Neural cell (in vitro differentiated cells): ENCODE measurements around the gene PRKAR1B. TPM values are rescaled to one million over a fixed set of nuclear protein-coding genes. Genes with fewer than 3 reads are reported as not detected.

Experiments
- H2AFZ ChIP-seq: fragments of 200-600, 300-800 bp; sonication (generic), shearing (Covaris generic); 2 replicates; pipeline ENCODE4 v1.6.0; 2014; ENCODE audit warnings: low read depth, mild to moderate bottlenecking, antibody characterized with exemption, low read length, moderate library complexity
- H3F3A ChIP-seq: fragments of 200-600 bp; shearing (Covaris generic); 2 replicates; pipeline ENCODE4 v1.6.1; 2016; ENCODE audit warnings: mild to moderate bottlenecking, moderate library complexity, mixed read lengths, antibody characterized with exemption, low read length; ENCODE audit not compliant: insufficient read depth, poor library complexity, severe bottlenecking
- H3K27ac ChIP-seq: fragments of 200-600, 300-800 bp; sonication (generic), shearing (Covaris generic); 2 replicates; pipeline ENCODE4 v1.5.1; 2014; ENCODE audit warnings: mild to moderate bottlenecking, low read length, moderate library complexity
- H3K27me3 ChIP-seq: fragments of 300-800, 200-600 bp; sonication (generic), shearing (Covaris generic); 2 replicates; pipeline ENCODE4 v1.6.0; 2014; ENCODE audit warnings: mild to moderate bottlenecking, low read depth, low read length, moderate library complexity; ENCODE audit not compliant: insufficient read depth
- H3K36me3 ChIP-seq: fragments of 300-800, 200-600 bp; sonication (generic), shearing (Covaris generic); 2 replicates; pipeline ENCODE4 v1.5.1; 2014; ENCODE audit warnings: mild to moderate bottlenecking, antibody characterized with exemption, low read length, moderate library complexity; ENCODE audit not compliant: insufficient read depth
- H3K4me2 ChIP-seq: fragments of 300-800, 200-600 bp; sonication (generic), shearing (Covaris generic); 2 replicates; pipeline ENCODE4 v1.6.0; 2014; ENCODE audit warnings: mild to moderate bottlenecking, low read length
- H3K4me3 ChIP-seq: fragments of 300-800, 200-600 bp; sonication (generic), shearing (Covaris generic); 2 replicates; pipeline ENCODE4 v1.5.1; 2014; ENCODE audit warnings: mild to moderate bottlenecking, low read length, moderate library complexity
- H3K79me2 ChIP-seq: fragments of 200-600 bp; shearing (Covaris generic); replicated peaks from 2 replicates; pipeline ENCODE4 v1.6.0; 2014; ENCODE audit warnings: mild to moderate bottlenecking, low read length, moderate library complexity; ENCODE audit not compliant: insufficient read depth
- H3K9ac ChIP-seq: fragments of 300-800, 200-600 bp; sonication (generic), shearing (Covaris generic); 2 replicates; pipeline ENCODE4 v1.6.1; 2016; ENCODE audit warnings: mild to moderate bottlenecking, low read length, mixed read lengths
- H3K9me2 ChIP-seq: fragments of 200-600 bp; shearing (Covaris generic); 2 replicates; pipeline ENCODE4 v1.6.1; 2016; ENCODE audit warnings: mild to moderate bottlenecking, low read length, mixed read lengths; ENCODE audit not compliant: insufficient read depth
- H3K9me3 ChIP-seq: fragments of 200-600, 300-800 bp; sonication (generic), shearing (Covaris generic); 2 replicates; pipeline ENCODE4 v1.6.1; 2016; ENCODE audit warnings: mild to moderate bottlenecking, mixed run types, low read length, moderate library complexity, mixed read lengths
- H4K20me1 ChIP-seq: fragments of 200-600 bp; shearing (Covaris generic); 2 replicates; pipeline ENCODE4 v1.6.1; 2016; ENCODE audit warnings: mild to moderate bottlenecking, mixed run types; ENCODE audit not compliant: insufficient read depth
- EP300 ChIP-seq: fragments of 450-650 bp; conservative IDR thresholded peaks from 2 replicates; pipeline ENCODE4 v1.6.1; 2014; ENCODE audit warnings: antibody characterized with exemption, mild to moderate bottlenecking, moderate library complexity; ENCODE audit not compliant: poor library complexity, severe bottlenecking
- EZH2 ChIP-seq: fragments of 200-600, 300-800 bp; shearing (Covaris generic), sonication (generic); IDR thresholded peaks from 2 replicates; pipeline ENCODE4 v1.6.1; 2014; ENCODE audit warnings: antibody characterized with exemption, low read length, borderline replicate concordance, mild to moderate bottlenecking; ENCODE audit not compliant: insufficient read depth, poor library complexity, severe bottlenecking
- MXI1 ChIP-seq: fragments of 450-650 bp; conservative IDR thresholded peaks from 2 replicates; pipeline ENCODE4 v1.6.1; 2014; ENCODE audit warnings: antibody characterized with exemption, mild to moderate bottlenecking; ENCODE audit not compliant: poor library complexity, severe bottlenecking
- POLR2AphosphoS5 ChIP-seq: IDR thresholded peaks from 2 replicates; pipeline ENCODE4 v1.6.1; 2012
- RAD21 ChIP-seq: fragments of 450-650 bp; conservative IDR thresholded peaks from 2 replicates; pipeline ENCODE4 v1.6.1; 2014; ENCODE audit warnings: antibody characterized with exemption, mild to moderate bottlenecking, moderate library complexity
- SMC3 ChIP-seq: fragments of 450-650 bp; conservative IDR thresholded peaks from 2 replicates; pipeline ENCODE4 v1.6.1; 2014; ENCODE audit warnings: antibody characterized with exemption, mild to moderate bottlenecking, moderate library complexity; ENCODE audit not compliant: poor library complexity
- TAF1 ChIP-seq: IDR thresholded peaks from 2 replicates; pipeline ENCODE4 v1.6.1; 2012; ENCODE audit warnings: low read depth
- polyA plus RNA-seq: library from polyadenylated mRNA; depleted of rRNA; stranded (reverse); fragments of >200 nt; gene quantifications from 2 replicates; pipeline ENCODE4 v1.2.3, GENCODE V29; 2014
- TF ChIP-seq, protein P1 (sequence below): fragments of 450-650 bp; IDR thresholded peaks from 2 replicates; pipeline ENCODE4 v1.5.1; 2014; ENCODE audit warnings: antibody characterized with exemption, mild to moderate bottlenecking, moderate library complexity; ENCODE audit not compliant: poor library complexity, severe bottlenecking
- TF ChIP-seq, protein P2 (sequence below): IDR thresholded peaks from 2 replicates; pipeline ENCODE4 v1.6.1; 2012; ENCODE audit warnings: borderline replicate concordance

Gene PRKAR1B
- polyA plus RNA-seq, 1 donor from 2014 or later, result 38.6 TPM

DNA sequence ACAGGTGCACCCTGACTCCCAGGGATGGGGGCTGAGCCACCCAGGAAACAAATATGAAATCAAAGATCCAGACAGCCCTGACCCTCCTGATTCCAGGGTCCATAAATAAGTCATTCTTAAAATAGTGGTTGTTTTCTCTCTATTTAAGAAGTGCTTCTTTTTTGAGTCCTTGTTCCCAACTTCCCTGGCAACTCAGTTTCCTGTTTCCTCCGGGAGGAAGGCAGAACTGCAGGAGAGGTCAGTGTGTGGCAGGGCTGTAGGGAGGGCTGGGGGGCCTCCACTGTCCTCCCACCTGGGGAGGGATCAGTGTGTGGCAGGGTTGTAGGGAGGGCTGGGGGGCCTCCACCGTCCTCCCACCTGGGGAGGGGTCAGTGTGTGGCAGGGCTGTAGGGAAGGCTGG is 118.7 kb downstream of the PRKAR1B start:
- Histone ChIP-seq H2AFZ (no peak overlapping the region), H3K27ac (no peak overlapping the region), H3F3A (no peaks in the 10 kb centered on the region), H4K20me1 (no peaks in the 10 kb centered on the region), H3K79me2 (no peaks in the 10 kb centered on the region), H3K36me3 (no peaks in the 10 kb centered on the region), H3K9ac (no peak overlapping the region), H3K4me2 (no peak overlapping the region), H3K9me2 (no peaks in the 10 kb centered on the region), H3K9me3 (no peaks in the 10 kb centered on the region), H3K27me3 (no peaks in the 10 kb centered on the region), H3K4me3 (no peak overlapping the region)
- no peak for TF ChIP-seq RAD21

DNA sequence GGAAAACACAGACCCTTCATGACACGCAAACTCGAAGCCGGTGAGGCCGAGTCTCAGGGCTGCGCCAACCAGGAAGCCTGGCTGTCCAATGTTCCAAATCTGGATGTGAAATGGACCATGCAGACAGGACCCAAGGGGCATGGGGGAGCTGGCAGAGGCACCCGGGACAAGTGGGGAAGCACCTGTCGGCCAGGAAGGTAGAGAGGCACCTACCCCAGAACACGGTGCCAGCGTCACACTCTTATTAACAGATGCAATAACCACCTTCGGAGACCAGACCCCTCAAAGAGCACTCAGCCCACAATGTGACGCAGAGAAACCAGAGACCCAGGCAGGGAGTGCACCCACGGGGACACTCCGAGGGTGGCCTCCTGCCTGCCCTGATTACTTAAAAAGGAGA is 119.1 kb downstream of the PRKAR1B start:
- Histone ChIP-seq H3K9ac (no peak overlapping the region), H3K4me3 (no peak overlapping the region), H3F3A (no peaks in the 10 kb centered on the region), H3K79me2 (no peaks in the 10 kb centered on the region), H2AFZ (no peak overlapping the region), H3K27me3 (no peaks in the 10 kb centered on the region), H3K9me3 (no peaks in the 10 kb centered on the region), H3K36me3 (no peaks in the 10 kb centered on the region), H3K27ac (no peak overlapping the region), H4K20me1 (no peaks in the 10 kb centered on the region), H3K4me2 (no peak overlapping the region), H3K9me2 (no peaks in the 10 kb centered on the region)
- TF ChIP-seq MXI1, result no peak
- no peak for TF ChIP-seq EP300
- no peak for TF ChIP-seq RAD21
- TF ChIP-seq, protein P1, sequence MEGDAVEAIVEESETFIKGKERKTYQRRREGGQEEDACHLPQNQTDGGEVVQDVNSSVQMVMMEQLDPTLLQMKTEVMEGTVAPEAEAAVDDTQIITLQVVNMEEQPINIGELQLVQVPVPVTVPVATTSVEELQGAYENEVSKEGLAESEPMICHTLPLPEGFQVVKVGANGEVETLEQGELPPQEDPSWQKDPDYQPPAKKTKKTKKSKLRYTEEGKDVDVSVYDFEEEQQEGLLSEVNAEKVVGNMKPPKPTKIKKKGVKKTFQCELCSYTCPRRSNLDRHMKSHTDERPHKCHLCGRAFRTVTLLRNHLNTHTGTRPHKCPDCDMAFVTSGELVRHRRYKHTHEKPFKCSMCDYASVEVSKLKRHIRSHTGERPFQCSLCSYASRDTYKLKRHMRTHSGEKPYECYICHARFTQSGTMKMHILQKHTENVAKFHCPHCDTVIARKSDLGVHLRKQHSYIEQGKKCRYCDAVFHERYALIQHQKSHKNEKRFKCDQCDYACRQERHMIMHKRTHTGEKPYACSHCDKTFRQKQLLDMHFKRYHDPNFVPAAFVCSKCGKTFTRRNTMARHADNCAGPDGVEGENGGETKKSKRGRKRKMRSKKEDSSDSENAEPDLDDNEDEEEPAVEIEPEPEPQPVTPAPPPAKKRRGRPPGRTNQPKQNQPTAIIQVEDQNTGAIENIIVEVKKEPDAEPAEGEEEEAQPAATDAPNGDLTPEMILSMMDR, result no peak
- TF ChIP-seq, protein P2, sequence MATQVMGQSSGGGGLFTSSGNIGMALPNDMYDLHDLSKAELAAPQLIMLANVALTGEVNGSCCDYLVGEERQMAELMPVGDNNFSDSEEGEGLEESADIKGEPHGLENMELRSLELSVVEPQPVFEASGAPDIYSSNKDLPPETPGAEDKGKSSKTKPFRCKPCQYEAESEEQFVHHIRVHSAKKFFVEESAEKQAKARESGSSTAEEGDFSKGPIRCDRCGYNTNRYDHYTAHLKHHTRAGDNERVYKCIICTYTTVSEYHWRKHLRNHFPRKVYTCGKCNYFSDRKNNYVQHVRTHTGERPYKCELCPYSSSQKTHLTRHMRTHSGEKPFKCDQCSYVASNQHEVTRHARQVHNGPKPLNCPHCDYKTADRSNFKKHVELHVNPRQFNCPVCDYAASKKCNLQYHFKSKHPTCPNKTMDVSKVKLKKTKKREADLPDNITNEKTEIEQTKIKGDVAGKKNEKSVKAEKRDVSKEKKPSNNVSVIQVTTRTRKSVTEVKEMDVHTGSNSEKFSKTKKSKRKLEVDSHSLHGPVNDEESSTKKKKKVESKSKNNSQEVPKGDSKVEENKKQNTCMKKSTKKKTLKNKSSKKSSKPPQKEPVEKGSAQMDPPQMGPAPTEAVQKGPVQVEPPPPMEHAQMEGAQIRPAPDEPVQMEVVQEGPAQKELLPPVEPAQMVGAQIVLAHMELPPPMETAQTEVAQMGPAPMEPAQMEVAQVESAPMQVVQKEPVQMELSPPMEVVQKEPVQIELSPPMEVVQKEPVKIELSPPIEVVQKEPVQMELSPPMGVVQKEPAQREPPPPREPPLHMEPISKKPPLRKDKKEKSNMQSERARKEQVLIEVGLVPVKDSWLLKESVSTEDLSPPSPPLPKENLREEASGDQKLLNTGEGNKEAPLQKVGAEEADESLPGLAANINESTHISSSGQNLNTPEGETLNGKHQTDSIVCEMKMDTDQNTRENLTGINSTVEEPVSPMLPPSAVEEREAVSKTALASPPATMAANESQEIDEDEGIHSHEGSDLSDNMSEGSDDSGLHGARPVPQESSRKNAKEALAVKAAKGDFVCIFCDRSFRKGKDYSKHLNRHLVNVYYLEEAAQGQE, result no peak
- TF ChIP-seq SMC3, result no peak
- no peak for TF ChIP-seq POLR2AphosphoS5
- TF ChIP-seq TAF1, result no peak
- TF ChIP-seq EZH2, result no peak
